ENCODE results near the gene SOX30. TPM values are rescaled to one million over a fixed set of nuclear protein-coding genes. Genes with fewer than 3 reads are reported as not detected.

The SOX30 gene
- total and polyA plus RNA-seq, 2 donors (not counting 1 experiment from before 2014, with no cell fraction given) = 0.21 to 0.49 TPM

DNA sequence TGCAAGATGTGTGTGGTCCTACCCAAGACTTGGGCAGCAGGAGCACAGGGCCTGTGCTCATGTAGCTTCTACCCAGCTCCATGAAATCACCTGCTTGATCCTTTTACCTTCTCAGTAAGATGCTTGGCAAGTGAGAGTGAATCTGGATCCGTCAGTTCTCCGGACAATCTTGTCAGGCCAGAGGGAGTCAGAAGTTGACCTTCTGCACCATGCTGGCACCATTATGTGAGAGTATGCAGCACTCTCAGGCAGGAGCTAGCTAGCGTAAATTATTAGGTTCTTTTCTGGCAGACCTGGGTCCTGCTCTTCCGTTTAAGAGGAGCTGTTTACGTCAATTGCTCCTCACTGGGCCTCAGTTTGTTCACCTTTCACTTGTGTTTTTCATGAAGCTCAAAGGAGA, 39.7 kb downstream of the SOX30 start:
- no peaks in the 10 kb centered on the region for H3K27me3 Mint-ChIP-seq
- H3K4me2 ChIP-seq (replicated peaks; ENCODE audit: low read depth, low read length, poor library complexity, severe bottlenecking) = no peak overlapping the region
- H3K9ac ChIP-seq (ENCODE audit: low read length) = no peak overlapping the region
- H4K20me1 ChIP-seq (ENCODE audit: control insufficient read depth, insufficient read depth, low read length, poor library complexity, severe bottlenecking) = no peaks in the 10 kb centered on the region
- DNase-seq (no peak), ATAC-seq (ENCODE audit: low read depth) (no peak)
- H3K4me3 Mint-ChIP-seq = no peak overlapping the region
- H3K4me1 ChIP-seq (ENCODE audit: control insufficient read depth in 2 of 2, insufficient read depth in 2 of 2, low read length in 2 of 2) = peaks cover 36 to 37% of the 10 kb centered on the region in 2 donors
- no peak for TF ChIP-seq EZH2 (IDR thresholded peaks at IDR 0.05; ENCODE audit: borderline replicate concordance, insufficient read depth, low read depth, low read length, poor library complexity, severe bottlenecking)
- TF ChIP-seq, protein P1, sequence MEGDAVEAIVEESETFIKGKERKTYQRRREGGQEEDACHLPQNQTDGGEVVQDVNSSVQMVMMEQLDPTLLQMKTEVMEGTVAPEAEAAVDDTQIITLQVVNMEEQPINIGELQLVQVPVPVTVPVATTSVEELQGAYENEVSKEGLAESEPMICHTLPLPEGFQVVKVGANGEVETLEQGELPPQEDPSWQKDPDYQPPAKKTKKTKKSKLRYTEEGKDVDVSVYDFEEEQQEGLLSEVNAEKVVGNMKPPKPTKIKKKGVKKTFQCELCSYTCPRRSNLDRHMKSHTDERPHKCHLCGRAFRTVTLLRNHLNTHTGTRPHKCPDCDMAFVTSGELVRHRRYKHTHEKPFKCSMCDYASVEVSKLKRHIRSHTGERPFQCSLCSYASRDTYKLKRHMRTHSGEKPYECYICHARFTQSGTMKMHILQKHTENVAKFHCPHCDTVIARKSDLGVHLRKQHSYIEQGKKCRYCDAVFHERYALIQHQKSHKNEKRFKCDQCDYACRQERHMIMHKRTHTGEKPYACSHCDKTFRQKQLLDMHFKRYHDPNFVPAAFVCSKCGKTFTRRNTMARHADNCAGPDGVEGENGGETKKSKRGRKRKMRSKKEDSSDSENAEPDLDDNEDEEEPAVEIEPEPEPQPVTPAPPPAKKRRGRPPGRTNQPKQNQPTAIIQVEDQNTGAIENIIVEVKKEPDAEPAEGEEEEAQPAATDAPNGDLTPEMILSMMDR (IDR thresholded peaks at IDR 0.05) = no peak
- no peaks in the 10 kb centered on the region for H3K36me3 ChIP-seq (replicated peaks in 1 of 2; ENCODE audit: control extremely low read depth in 1 of 2, control insufficient read depth in 1 of 2, extremely low read depth in 1 of 2, insufficient read depth in 2 of 2, low read length in 1 of 2)
- H3K27me3 ChIP-seq (replicated peaks in 1 of 4; ENCODE audit: control extremely low read depth in 1 of 4, control insufficient read depth in 3 of 4, insufficient read depth in 4 of 4, low read length in 3 of 4) = no peaks in the 10 kb centered on the region
- H3K9me3 ChIP-seq (ENCODE audit: control extremely low read depth in 1 of 3, control insufficient read depth in 2 of 3, insufficient read depth in 1 of 3, low read length in 2 of 3) = no peaks in the 10 kb centered on the region
- peaks cover 43% of the 10 kb centered on the region for H3K4me1 Mint-ChIP-seq
- no peaks in the 10 kb centered on the region for H3K9me3 Mint-ChIP-seq (ENCODE audit: insufficient read depth)
- H3K4me3 ChIP-seq (ENCODE audit: control extremely low read depth in 1 of 5, extremely low read depth in 1 of 5, insufficient read depth in 1 of 5, low read depth in 2 of 5, low read length in 4 of 5) = no peak overlapping the region
- intact Hi-C loops (cut with micrococcal nuclease) = no loop called here
- CTCF ChIA-PET = interaction anchor here (0.8 to 1.2 kb wide), 5 partner anchors 16 to 106 kb away, joined by 3 read pairs; no protein-coding TSS in a partner anchor
- 100% methylated on average over 5 of the region's 5 CpGs for WGBS (ENCODE audit: insufficient coverage)
- POLR2A ChIA-PET = interaction anchor here (0.7 kb wide), 1 partner anchor 23 kb away, joined by 3 read pairs; no protein-coding TSS in a partner anchor
- no peak overlapping the region for H3K27ac ChIP-seq (ENCODE audit: low read length in 2 of 2)
- H2AFZ ChIP-seq (ENCODE audit: insufficient read depth, low read depth, low read length, poor library complexity, severe bottlenecking) = no peak overlapping the region
- peaks cover 25% of the 10 kb centered on the region for H3K79me2 ChIP-seq (ENCODE audit: control insufficient read depth, insufficient read depth, low read length)
- H3K27ac Mint-ChIP-seq = no peak overlapping the region

DNA sequence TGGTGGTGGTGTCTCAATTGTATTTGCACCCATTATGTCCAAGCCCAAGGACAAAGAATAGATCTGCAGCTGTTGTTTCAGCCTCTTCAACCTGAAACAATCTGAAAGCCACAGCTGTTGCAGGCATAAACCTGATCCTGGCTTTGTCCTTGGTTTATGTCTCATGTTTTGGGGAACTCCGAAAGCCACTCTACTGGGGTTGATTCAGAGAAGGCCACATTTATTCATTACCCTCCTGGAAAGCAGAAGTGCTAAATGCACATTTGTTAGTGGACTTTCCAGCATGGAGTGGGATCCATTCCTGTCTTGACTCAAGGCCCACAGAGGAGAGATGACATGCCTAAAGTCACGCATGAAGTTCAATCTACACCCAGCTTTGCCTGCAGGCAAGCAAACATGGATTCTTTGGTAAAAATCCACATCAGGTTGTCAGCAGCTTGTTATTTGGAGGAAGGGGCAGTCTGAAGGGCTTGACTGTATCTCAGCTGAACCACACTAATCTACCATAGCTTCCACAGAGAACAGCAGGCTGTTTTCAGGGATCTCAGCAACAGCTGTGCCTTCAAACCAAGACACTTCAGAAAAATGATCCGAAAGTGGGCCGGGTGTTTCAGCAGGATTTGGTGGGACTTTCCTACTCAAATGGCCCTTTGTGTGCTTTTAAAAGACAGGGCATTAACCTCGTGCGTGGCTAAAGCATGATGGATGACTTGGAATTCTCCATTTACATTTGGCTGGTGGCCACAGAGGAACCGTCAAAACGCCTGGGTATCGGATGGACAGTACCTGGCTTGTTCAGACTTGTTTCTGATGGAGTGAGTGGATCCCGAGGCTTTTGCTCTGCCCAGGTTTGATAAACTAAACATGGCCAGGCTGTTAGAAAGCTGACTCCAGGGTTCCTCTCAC, 40.4 kb downstream of the SOX30 start:
- Histone ChIP-seq H3K79me2 (ENCODE audit: control insufficient read depth, insufficient read depth, low read length) (peaks cover 25% of the 10 kb centered on the region), H3K4me2 (replicated peaks; ENCODE audit: low read depth, low read length, poor library complexity, severe bottlenecking) (no peak overlapping the region), H3K27me3 (replicated peaks in 1 of 4; ENCODE audit: control extremely low read depth in 1 of 4, control insufficient read depth in 3 of 4, insufficient read depth in 4 of 4, low read length in 3 of 4) (no peaks in the 10 kb centered on the region), H3K4me1 (ENCODE audit: control insufficient read depth in 2 of 2, insufficient read depth in 2 of 2, low read length in 2 of 2) (peaks cover 41 to 43% of the 10 kb centered on the region in 2 donors), H2AFZ (ENCODE audit: insufficient read depth, low read depth, low read length, poor library complexity, severe bottlenecking) (no peak overlapping the region), H3K36me3 (replicated peaks in 1 of 2; ENCODE audit: control extremely low read depth in 1 of 2, control insufficient read depth in 1 of 2, extremely low read depth in 1 of 2, insufficient read depth in 2 of 2, low read length in 1 of 2) (no peaks in the 10 kb centered on the region), H3K27ac (ENCODE audit: low read length in 2 of 2) (no peak overlapping the region), H3K9me3 (ENCODE audit: control extremely low read depth in 1 of 3, control insufficient read depth in 2 of 3, insufficient read depth in 1 of 3, low read length in 2 of 3) (no peaks in the 10 kb centered on the region), H3K4me3 (ENCODE audit: control extremely low read depth in 1 of 5, extremely low read depth in 1 of 5, insufficient read depth in 1 of 5, low read depth in 2 of 5, low read length in 4 of 5) (no peak overlapping the region), H3K9ac (ENCODE audit: low read length) (no peak overlapping the region), H4K20me1 (ENCODE audit: control insufficient read depth, insufficient read depth, low read length, poor library complexity, severe bottlenecking) (no peaks in the 10 kb centered on the region)
- ATAC-seq (ENCODE audit: low read depth) = no peak
- ChIA-PET POLR2A (no interaction called here), CTCF (interaction anchor here (0.8 to 1.2 kb wide), 4 partner anchors 15 to 107 kb away, joined by 3 read pairs; no protein-coding TSS in a partner anchor)
- H3K27me3 Mint-ChIP-seq = no peaks in the 10 kb centered on the region
- no peak overlapping the region for H3K27ac Mint-ChIP-seq
- H3K9me3 Mint-ChIP-seq (ENCODE audit: insufficient read depth) = no peaks in the 10 kb centered on the region
- TF ChIP-seq EZH2 (IDR thresholded peaks at IDR 0.05; ENCODE audit: borderline replicate concordance, insufficient read depth, low read depth, low read length, poor library complexity, severe bottlenecking) = no peak
- TF ChIP-seq, protein P1 (IDR thresholded peaks at IDR 0.05) = no peak
- peaks cover 50% of the 10 kb centered on the region for H3K4me1 Mint-ChIP-seq
- intact Hi-C loops (cut with micrococcal nuclease) = no loop called here
- no peak overlapping the region for H3K4me3 Mint-ChIP-seq
- no peak for DNase-seq
- WGBS (ENCODE audit: insufficient coverage) = 92% methylated on average over 10 of the region's 10 CpGs
